22Rv1 (cell line): ENCODE results near the gene BRCA2.

Experiments
- CTCF ChIP-seq: fragments of 450-650 bp; IDR thresholded peaks from 2 replicates; pipeline ENCODE4 v1.5.1; 2017; ENCODE audit warnings: mild to moderate bottlenecking
- ZFX ChIP-seq: fragments of 450-650 bp; IDR thresholded peaks from 2 replicates; pipeline ENCODE4 v1.6.1; 2017; ENCODE audit warnings: antibody characterized with exemption, borderline replicate concordance

- TF ChIP-seq CTCF (no peak), ZFX (no peak)
Observed at GRCh38 chr13:32300920-32301319, 14.4 kb upstream of the BRCA2 start.
